ENCODE results near the gene UGT1A9. TPM values are rescaled to one million over a fixed set of nuclear protein-coding genes. Genes with fewer than 3 reads are reported as not detected.

UGT1A9 gene
- total and polyA plus RNA-seq, 2 of the 13 experiments (the other 11 are each of a cell fraction or from before 2014, with no cell fraction given), result 0.07 TPM; not detected in 1

DNA sequence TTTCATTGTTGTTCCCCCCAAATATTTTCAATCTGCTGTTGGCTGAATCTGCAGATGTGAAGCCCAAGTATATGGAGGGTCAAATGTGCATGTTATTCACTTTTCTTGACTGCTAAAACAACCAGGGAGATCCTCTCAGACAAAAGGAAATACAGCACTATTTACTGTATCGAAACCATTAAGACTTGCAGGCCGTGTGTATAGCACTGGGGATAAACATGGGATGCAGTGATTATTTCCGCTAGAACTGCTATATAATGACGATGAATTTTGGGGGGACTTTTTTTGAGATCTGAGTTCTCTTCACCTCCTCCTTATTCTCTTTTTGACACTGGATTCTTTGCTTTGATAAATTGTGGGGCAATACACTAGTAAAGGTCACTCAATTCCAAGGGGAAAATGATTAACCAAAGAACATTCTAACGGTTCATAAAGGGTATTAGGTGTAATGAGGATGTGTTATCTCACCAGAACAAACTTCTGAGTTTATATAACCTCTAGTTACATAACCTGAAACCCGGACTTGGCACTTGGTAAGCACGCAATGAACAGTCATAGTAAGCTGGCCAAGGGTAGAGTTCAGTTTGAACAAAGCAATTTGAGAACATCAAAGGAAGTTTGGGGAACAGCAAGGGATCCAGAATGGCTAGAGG, 84.9 kb downstream of the UGT1A9 start (continued):
- TF ChIP-seq, protein P1, sequence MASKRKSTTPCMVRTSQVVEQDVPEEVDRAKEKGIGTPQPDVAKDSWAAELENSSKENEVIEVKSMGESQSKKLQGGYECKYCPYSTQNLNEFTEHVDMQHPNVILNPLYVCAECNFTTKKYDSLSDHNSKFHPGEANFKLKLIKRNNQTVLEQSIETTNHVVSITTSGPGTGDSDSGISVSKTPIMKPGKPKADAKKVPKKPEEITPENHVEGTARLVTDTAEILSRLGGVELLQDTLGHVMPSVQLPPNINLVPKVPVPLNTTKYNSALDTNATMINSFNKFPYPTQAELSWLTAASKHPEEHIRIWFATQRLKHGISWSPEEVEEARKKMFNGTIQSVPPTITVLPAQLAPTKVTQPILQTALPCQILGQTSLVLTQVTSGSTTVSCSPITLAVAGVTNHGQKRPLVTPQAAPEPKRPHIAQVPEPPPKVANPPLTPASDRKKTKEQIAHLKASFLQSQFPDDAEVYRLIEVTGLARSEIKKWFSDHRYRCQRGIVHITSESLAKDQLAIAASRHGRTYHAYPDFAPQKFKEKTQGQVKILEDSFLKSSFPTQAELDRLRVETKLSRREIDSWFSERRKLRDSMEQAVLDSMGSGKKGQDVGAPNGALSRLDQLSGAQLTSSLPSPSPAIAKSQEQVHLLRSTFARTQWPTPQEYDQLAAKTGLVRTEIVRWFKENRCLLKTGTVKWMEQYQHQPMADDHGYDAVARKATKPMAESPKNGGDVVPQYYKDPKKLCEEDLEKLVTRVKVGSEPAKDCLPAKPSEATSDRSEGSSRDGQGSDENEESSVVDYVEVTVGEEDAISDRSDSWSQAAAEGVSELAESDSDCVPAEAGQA (IDR thresholded peaks at IDR 0.05; ENCODE audit: low read depth), result 0 out of 2 replicates have a peak, but pooled peaks have one; percentile 38
- TF ChIP-seq, protein P1 (CRISPR knock-in tag; IDR thresholded peaks at IDR 0.05; ENCODE audit: borderline replicate concordance), result peak; percentile 72; the same call in 1 of the 2 replicates
- TF ChIP-seq NR1H2 (CRISPR knock-in tag; IDR thresholded peaks at IDR 0.05; ENCODE audit: borderline replicate concordance, low read depth) (no peak), ZNF549 (CRISPR knock-in tag; IDR thresholded peaks at IDR 0.05) (no peak), ATF6 (CRISPR knock-in tag; conservative IDR thresholded peaks at IDR 0.05) (no peak), ZNF225 (CRISPR knock-in tag; IDR thresholded peaks at IDR 0.05) (no peak), RBM39 (IDR thresholded peaks at IDR 0.05; ENCODE audit: low read depth, low read length, poor library complexity, severe bottlenecking) (no peak), ZFAT (CRISPR knock-in tag; conservative IDR thresholded peaks at IDR 0.05) (no peak), RAD51 (IDR thresholded peaks at IDR 0.05; ENCODE audit: borderline replicate concordance) (no peak), NFAT5 (CRISPR knock-in tag; IDR thresholded peaks at IDR 0.05) (no peak), SMAD9 (CRISPR knock-in tag; IDR thresholded peaks at IDR 0.05) (no peak), IRX3 (CRISPR knock-in tag; IDR thresholded peaks at IDR 0.05; ENCODE audit: borderline replicate concordance, low read depth) (peak; percentile 81; the same call in 1 of the 2 replicates), ERF (CRISPR knock-in tag; IDR thresholded peaks at IDR 0.05) (peak; percentile 97), ZNF282 (IDR thresholded peaks at IDR 0.05; ENCODE audit: partially characterized antibody) (no peak)
- TF ChIP-seq, protein P2, sequence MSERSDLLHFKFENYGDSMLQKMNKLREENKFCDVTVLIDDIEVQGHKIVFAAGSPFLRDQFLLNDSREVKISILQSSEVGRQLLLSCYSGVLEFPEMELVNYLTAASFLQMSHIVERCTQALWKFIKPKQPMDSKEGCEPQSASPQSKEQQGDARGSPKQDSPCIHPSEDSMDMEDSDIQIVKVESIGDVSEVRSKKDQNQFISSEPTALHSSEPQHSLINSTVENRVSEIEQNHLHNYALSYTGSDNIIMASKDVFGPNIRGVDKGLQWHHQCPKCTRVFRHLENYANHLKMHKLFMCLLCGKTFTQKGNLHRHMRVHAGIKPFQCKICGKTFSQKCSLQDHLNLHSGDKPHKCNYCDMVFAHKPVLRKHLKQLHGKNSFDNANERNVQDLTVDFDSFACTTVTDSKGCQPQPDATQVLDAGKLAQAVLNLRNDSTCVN (CRISPR knock-in tag; IDR thresholded peaks at IDR 0.05; ENCODE audit: borderline replicate concordance), result peak; percentile 88
